T-cell (primary cell): ENCODE data around the gene GPX6. TPM values are rescaled to one million over a fixed set of nuclear protein-coding genes. Genes with fewer than 3 reads are reported as not detected.
"Not testable (repeated sequence)": the region's sequence is repeated elsewhere in the genome, so short reads cannot be mapped to it uniquely, and the experiment has no call there.

Experiments
- ATAC-seq, 4 experiments: fragments of 200-7000 bp in 3 of 4; fragments of 150-1000 bp in 1 of 4; cut with Tn5 transposase; replicated peaks in 1 of 4; 1 replicate in 3 of 4; 2 replicates in 1 of 4; pipeline ENCODE4 v1.10.0; 2021; ENCODE audit warnings: moderate library complexity in 3 of 4, mild to moderate bottlenecking in 2 of 4, moderate number of reproducible peaks in 1 of 4
- CTCF ChIA-PET, 2 donors: fragments of 300-600 bp; sonication (Branson Sonifier 250); formaldehyde crosslinking; loops; one replicate each; lab custom pipeline; 2022; ENCODE audit warnings: antibody characterized with exemption in 2 of 2; lab: Charles Lee
- POLR2A ChIA-PET, 2 donors: fragments of 300-600 bp; sonication (Branson Sonifier 250); formaldehyde crosslinking; loops; one replicate each; lab custom pipeline; 2022; ENCODE audit warnings: antibody characterized with exemption in 2 of 2; lab: Charles Lee
- DNase-seq, 35 experiments: peaks; one replicate each; pipeline versions ENCODE4 v3.0.0 to v3.0.0-alpha.2; 2013 to 2023
- H3K27ac ChIP-seq: one replicate; pipeline ENCODE4 v1.5.1; 2013; ENCODE audit warnings: low read length
- H3K27me3 ChIP-seq, 2 experiments: replicated peaks in 1 of 2; 1 replicate in 1 of 2; 2 replicates in 1 of 2; pipeline versions ENCODE4 v1.6.1 to v1.7.0; 2013; ENCODE audit warnings: low read length in 1 of 2, mixed read lengths in 1 of 2; ENCODE audit not compliant: control insufficient read depth in 2 of 2, insufficient read depth in 2 of 2; ENCODE audit errors: extremely low read depth in 1 of 2
- H3K36me3 ChIP-seq, 2 donors: 1 replicate in 1 of 2; 2 replicates in 1 of 2; pipeline versions ENCODE4 v1.6.1 to v1.7.0; 2013; ENCODE audit warnings: low read length in 1 of 2; ENCODE audit not compliant: control insufficient read depth in 2 of 2, insufficient read depth in 1 of 2; ENCODE audit errors: extremely low read depth in 1 of 2
- H3K4me1 ChIP-seq, 2 experiments: 1 replicate in 1 of 2; 2 replicates in 1 of 2; pipeline versions ENCODE4 v1.6.1 to v1.7.0; 2013; ENCODE audit warnings: low read length in 2 of 2, mixed read lengths in 1 of 2; ENCODE audit not compliant: insufficient read depth in 2 of 2, control insufficient read depth in 1 of 2; ENCODE audit errors: extremely low read depth in 1 of 2
- H3K4me3 ChIP-seq, 2 donors: 1 replicate in 1 of 2; 2 replicates in 1 of 2; pipeline versions ENCODE4 v1.5.1 to v1.7.0; 2013; ENCODE audit warnings: mild to moderate bottlenecking in 2 of 2, low read length in 1 of 2, moderate library complexity in 1 of 2; ENCODE audit not compliant: control insufficient read depth in 1 of 2; ENCODE audit errors: extremely low read depth in 1 of 2
- H3K9me3 ChIP-seq: 2 replicates; pipeline ENCODE4 v1.7.0; 2013
- H3K27ac Mint-ChIP-seq, 2 donors: one replicate each; pipeline ENCODE4 v1.8.0; 2020 to 2021; ENCODE audit warnings: mild to moderate bottlenecking in 2 of 2, mixed read lengths in 2 of 2
- H3K27me3 Mint-ChIP-seq, 2 donors: one replicate each; pipeline ENCODE4 v1.8.0; 2021 to 2022; ENCODE audit warnings: mixed read lengths in 2 of 2
- H3K36me3 Mint-ChIP-seq: one replicate; pipeline ENCODE4 v1.8.0; 2021; ENCODE audit warnings: mixed read lengths
- H3K4me1 Mint-ChIP-seq, 3 donors: one replicate each; pipeline ENCODE4 v1.8.0; 2020 to 2022; ENCODE audit warnings: mixed read lengths in 3 of 3, mild to moderate bottlenecking in 1 of 3
- H3K4me3 Mint-ChIP-seq, 3 donors: one replicate each; pipeline ENCODE4 v1.8.0; 2020 to 2022; ENCODE audit warnings: mild to moderate bottlenecking in 3 of 3, mixed read lengths in 3 of 3, moderate library complexity in 3 of 3
- H3K9me3 Mint-ChIP-seq, 3 donors: one replicate each; pipeline ENCODE4 v1.8.0; 2020 to 2022; ENCODE audit warnings: mixed read lengths in 3 of 3
- WGBS: methylation state at CpG from one replicate; pipeline ENCODE4 v1.1.5; 2013; ENCODE audit warnings: missing lambda C conversion rate; ENCODE audit not compliant: insufficient coverage; 5-methylcytosine and 5-hydroxymethylcytosine counted together
- total RNA-seq, 35 experiments: library from RNA in 6 of 35; stranded (reverse) in 6 of 35; fragments of 120-200 nt in 1 of 35; gene quantifications; one replicate each; pipeline versions ENCODE4 v1.2.1 to v1.2.4 and lab custom pipeline; 2013 to 2026

Gene GPX6
- total RNA-seq, 5 donors from 2014 or later (not counting 1 experiment from before 2014, with no cell fraction given), result not detected

DNA sequence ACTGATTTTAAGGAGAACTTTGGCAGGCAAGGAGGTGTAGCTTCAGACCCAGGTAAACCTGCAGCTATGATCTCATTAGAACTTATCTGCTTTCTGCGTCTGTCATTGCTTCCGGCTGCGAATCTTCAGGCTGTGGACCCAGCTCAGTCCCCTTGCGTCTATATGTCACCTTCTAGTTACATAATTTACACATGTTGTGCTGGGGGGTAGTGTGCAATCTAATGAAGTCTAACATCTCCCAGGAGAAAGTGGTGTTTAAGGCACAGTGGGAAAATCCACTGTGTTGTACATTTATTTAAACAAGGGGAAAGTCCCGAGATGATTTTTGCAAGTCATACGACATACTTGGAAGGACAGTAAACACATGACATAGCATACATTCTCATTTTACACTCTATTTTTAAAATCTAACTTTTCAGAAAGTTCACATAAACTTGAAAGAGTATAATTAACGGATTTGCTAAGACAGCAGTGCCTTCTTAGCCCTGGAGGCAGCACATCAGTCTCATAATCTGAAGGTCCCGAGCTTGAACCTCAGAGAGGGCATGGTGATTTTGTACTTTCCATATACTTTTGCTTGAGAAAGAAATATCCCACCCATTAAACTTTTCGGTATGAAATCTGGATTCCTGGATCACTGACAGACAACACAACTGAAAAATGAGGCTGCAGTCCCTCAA is 35.2 kb downstream of the GPX6 start:
- CTCF ChIA-PET, result no interaction called here
- Histone ChIP-seq H3K4me3 (no peak overlapping the region), H3K27me3 (peaks cover 14 to 33% of the 10 kb centered on the region in 2 experiments), H3K9me3 (no peaks in the 10 kb centered on the region), H3K27ac (no peak overlapping the region), H3K36me3 (no peaks in the 10 kb centered on the region), H3K4me1 (no peaks in the 10 kb centered on the region)
- H3K27me3 Mint-ChIP-seq, result peaks cover 57 to 71% of the 10 kb centered on the region in 2 donors
- no peak overlapping the region for H3K27ac Mint-ChIP-seq
- 64% methylated on average over 2 of the region's 9 CpGs for WGBS
- no peak overlapping the region for H3K4me3 Mint-ChIP-seq
- POLR2A ChIA-PET, result no interaction called here
- no peak for DNase-seq
- peaks cover 5 to 12% (median 6%) of the 10 kb centered on the region in 3 donors for H3K4me1 Mint-ChIP-seq
- no peak for ATAC-seq
- H3K9me3 Mint-ChIP-seq, result no peaks in the 10 kb centered on the region
- H3K36me3 Mint-ChIP-seq, result no peaks in the 10 kb centered on the region

DNA sequence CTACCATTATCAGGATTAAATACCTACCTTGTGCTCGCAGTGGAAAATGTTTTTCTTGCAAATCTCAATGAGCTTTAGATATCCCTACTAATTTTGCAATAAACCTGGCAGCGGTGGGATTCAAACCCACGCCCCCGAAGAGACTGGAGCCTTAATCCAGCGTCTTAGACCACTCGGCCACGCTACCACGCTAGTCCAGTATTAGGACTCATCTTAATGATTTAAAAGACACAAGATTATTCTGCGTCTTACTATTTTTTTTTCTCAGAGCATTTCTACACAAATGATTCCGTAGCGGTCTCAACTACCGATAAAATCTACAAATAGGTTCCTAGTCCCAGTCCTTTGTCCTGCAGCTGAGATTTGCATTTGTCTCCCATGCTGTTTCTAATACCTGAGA is 37.1 kb downstream of the GPX6 start:
- ATAC-seq (no peak), DNase-seq (no peak)
- Mint-ChIP-seq H3K9me3 (no peaks in the 10 kb centered on the region), H3K36me3 (no peaks in the 10 kb centered on the region), H3K4me3 (peak overlapping the region in 1 of 3 donors; percentile 32), H3K4me1 (peaks cover 8 to 12% (median 10%) of the 10 kb centered on the region in 3 donors), H3K27me3 (peaks cover 68 to 74% of the 10 kb centered on the region in 2 donors), H3K27ac (no peak overlapping the region)
- Histone ChIP-seq H3K36me3 (no peaks in the 10 kb centered on the region), H3K9me3 (no peaks in the 10 kb centered on the region), H3K4me3 (no peak overlapping the region), H3K27me3 (peaks cover 24 to 30% of the 10 kb centered on the region in 2 experiments), H3K27ac (no peak overlapping the region), H3K4me1 (peaks cover 0 to 3% of the 10 kb centered on the region in 2 experiments)
- POLR2A ChIA-PET, result no interaction called here
- CTCF ChIA-PET, result no interaction called here
- WGBS, result 65% methylated on average over 9 of the region's 12 CpGs

DNA sequence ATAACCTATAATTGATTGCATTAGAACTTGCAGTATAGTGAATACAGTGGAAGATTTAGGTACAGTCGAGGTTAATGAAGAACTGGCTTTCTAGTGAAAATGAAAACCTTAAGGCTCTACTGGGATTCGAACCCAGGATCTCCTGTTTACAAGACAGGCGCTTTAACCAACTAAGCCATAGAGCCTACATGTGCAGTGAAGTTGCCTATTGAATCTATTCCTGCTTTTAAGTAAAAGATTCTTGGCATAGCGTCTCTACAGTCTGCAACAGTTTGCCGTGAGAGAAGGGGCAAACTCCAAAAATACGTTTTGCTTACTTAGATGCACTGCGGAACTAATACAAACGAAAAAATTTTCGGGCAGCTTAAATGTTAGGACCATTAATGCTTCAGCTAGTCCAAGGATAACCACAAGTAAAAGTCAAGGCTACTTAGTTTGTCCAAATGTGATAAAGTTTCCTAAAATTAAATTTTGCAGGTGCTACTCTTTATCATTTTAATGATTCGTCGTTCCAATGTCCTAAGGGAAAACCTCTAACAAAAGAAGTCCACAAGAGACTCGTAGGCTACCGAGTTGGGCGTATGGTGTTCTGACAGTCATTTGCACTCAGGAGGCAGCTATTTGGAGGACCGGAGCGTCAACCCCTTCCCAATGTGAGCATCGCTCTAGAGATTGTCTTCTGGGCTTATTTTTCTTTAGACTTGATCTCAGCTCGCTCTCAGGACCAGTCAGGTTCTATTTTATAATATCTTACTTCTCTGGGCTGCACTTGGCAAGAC is 41.0 kb downstream of the GPX6 start:
- H3K36me3 Mint-ChIP-seq, result peaks cover 4% of the 10 kb centered on the region
- Histone ChIP-seq H3K4me1 (peaks cover 0 to 3% of the 10 kb centered on the region in 2 experiments), H3K27me3 (peaks cover 18 to 20% of the 10 kb centered on the region in 2 experiments), H3K4me3 (no peak overlapping the region), H3K9me3 (no peaks in the 10 kb centered on the region), H3K36me3 (no peaks in the 10 kb centered on the region), H3K27ac (no peak overlapping the region)
- peaks cover 49 to 71% of the 10 kb centered on the region in 2 donors for H3K27me3 Mint-ChIP-seq
- DNase-seq, result peak in 1 of 35 experiments; percentile 38
- peaks cover 0 to 6% (median 2%) of the 10 kb centered on the region in 3 donors for H3K9me3 Mint-ChIP-seq
- peaks cover 8 to 12% (median 10%) of the 10 kb centered on the region in 3 donors for H3K4me1 Mint-ChIP-seq
- ChIA-PET POLR2A (interaction anchor here in 1 of 2 donors (0.6 kb wide), 1 partner anchor 32 kb away, joined by 3 read pairs; the partner anchor contains the start of gene ZSCAN23), CTCF (no interaction called here)
- ATAC-seq, result peak in 2 of 4 experiments; percentile 12 to 56
- H3K4me3 Mint-ChIP-seq, result peak overlapping the region in 1 of 3 donors; percentile 32
- H3K27ac Mint-ChIP-seq, result no peak overlapping the region
- WGBS, result 20% methylated on average over 8 of the region's 18 CpGs

DNA sequence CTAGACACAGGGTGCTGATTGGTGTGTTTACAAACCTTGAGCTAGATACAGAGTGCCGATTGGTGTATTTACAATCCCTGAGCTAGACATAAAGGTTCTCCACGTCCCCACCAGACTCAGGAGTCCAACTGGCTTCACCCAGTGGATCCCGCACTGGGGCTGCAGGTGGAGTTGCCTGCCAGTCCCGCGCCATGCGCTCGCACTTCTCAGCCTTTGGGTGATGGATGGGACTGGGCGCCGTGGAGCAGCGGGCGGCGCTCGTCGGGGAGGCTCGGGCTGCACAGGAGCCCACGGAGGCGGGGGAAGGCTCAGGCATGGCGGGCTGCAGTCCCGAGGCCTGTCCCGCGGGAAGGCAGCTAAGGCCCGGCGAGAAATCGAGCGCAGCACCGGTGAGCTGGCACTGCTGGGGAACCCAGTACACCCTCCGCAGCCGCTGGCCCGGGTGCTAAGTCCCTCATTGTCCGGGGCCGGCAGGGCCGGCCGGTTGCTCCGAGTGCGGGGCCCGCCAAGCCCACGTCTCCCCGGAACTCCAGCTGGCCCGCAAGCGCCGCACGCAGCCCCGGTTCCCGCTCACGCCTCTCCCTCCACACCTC is 46.3 kb downstream of the GPX6 start:
- DNase-seq, H3K36me3 ChIP-seq, H3K9me3 ChIP-seq, H3K9me3 Mint-ChIP-seq, H3K36me3 Mint-ChIP-seq, H3K27ac ChIP-seq, H3K4me1 Mint-ChIP-seq, ATAC-seq, H3K4me3 ChIP-seq, H3K4me1 ChIP-seq, POLR2A ChIA-PET, H3K27me3 ChIP-seq, H3K27ac Mint-ChIP-seq, CTCF ChIA-PET, H3K4me3 Mint-ChIP-seq: not testable (repeated sequence)
- peaks cover 32 to 44% of the 10 kb centered on the region in 2 donors for H3K27me3 Mint-ChIP-seq
- WGBS, result 91% methylated on average over 22 of the region's 45 CpGs

DNA sequence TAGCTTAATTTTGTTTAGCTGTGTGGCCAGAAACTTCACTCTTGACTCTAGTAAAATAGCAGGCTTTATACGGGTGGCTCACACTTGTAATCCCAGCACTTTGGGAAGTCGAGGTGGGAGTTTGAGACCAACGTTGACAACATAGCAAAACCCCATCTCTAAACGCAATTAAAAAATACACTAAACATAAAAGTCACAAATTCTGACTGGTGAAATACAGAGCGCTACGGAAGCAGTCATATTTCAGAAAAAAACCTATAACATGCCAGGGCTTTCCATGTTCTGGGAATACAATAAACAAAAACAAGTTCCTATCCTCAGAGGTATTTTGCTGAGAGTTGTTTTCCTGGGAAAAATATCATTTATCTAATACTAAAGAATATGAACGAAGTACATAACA is 47.5 kb downstream of the GPX6 start:
- peaks cover 28 to 46% of the 10 kb centered on the region in 2 donors for H3K27me3 Mint-ChIP-seq

DNA sequence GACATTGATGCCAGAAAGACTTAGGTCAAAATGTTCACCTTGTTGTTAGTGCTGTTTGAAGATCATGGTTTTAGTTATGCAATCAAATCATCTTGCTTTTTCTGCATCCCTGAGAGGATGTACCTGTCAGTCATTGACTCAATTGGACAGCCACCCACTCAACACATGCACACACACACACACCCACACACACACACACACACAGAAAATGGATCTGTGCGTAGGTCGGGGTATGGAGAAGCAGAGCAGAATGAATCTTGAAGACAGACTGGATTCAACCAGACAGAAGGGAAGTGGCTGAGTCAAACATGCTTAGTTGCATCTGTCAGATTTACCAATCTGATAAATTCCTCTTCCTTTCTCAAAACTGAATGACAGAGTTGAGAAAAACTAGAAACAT is 53.2 kb downstream of the GPX6 start:
- DNase-seq (no peak), ATAC-seq (peak in 1 of 4 experiments; percentile 52)
- H3K27me3 ChIP-seq, result peaks cover 2 to 8% of the 10 kb centered on the region in 2 experiments
- H3K36me3 ChIP-seq, result no peaks in the 10 kb centered on the region
- Mint-ChIP-seq H3K27me3 (peaks cover 49 to 50% of the 10 kb centered on the region in 2 donors), H3K4me3 (no peak overlapping the region), H3K4me1 (peaks cover 0 to 6% (median 5%) of the 10 kb centered on the region in 3 donors), H3K27ac (no peak overlapping the region), H3K36me3 (no peaks in the 10 kb centered on the region), H3K9me3 (no peaks in the 10 kb centered on the region)
- H3K4me3 ChIP-seq, result no peak overlapping the region
- no peaks in the 10 kb centered on the region for H3K4me1 ChIP-seq
- H3K9me3 ChIP-seq, result no peaks in the 10 kb centered on the region
- WGBS, result no CpG with 5 or more reads among the region's 2 CpGs
- POLR2A ChIA-PET, result no interaction called here
- CTCF ChIA-PET, result no interaction called here
- H3K27ac ChIP-seq, result no peak overlapping the region

More for the DNA sequence above, 47.5 kb downstream of the GPX6 start:
- no peaks in the 10 kb centered on the region for H3K9me3 ChIP-seq
- Mint-ChIP-seq H3K9me3 (peaks cover 0 to 6% (median 2%) of the 10 kb centered on the region in 3 donors), H3K4me3 (no peak overlapping the region), H3K4me1 (no peaks in the 10 kb centered on the region), H3K36me3 (peaks cover 4% of the 10 kb centered on the region), H3K27ac (no peak overlapping the region)
- WGBS, result no CpG with 5 or more reads among the region's 7 CpGs
- ATAC-seq (no peak), DNase-seq (no peak)
- H3K27ac ChIP-seq, result no peak overlapping the region
- POLR2A ChIA-PET, result no interaction called here
- H3K36me3 ChIP-seq, result no peaks in the 10 kb centered on the region
- H3K4me1 ChIP-seq, result no peaks in the 10 kb centered on the region
- CTCF ChIA-PET, result no interaction called here
- H3K4me3 ChIP-seq, result no peak overlapping the region
- peaks cover 0 to 4% of the 10 kb centered on the region in 2 experiments for H3K27me3 ChIP-seq
